Astrocyte of the hippocampus (primary cell): ENCODE measurements around the gene NEK6.

Source experiments
- DNase-seq: peaks from one replicate; pipeline ENCODE4 v3.0.0; 2011; ENCODE audit warnings: low read depth, low spot score

The NEK6 gene

GRCh38 chr9:124321416-124321815, 63.7 kb downstream of the NEK6 start:
- DNase-seq: no peak

GRCh38 chr9:124321935-124322334, 64.2 kb downstream of the NEK6 start:
- DNase-seq: no peak

- DNase-seq: no peak
Measured at GRCh38 chr9:124322618-124323432, 65.1 kb downstream of the NEK6 start.

GRCh38 chr9:124323904-124324303, 66.2 kb downstream of the NEK6 start:
- DNase-seq: no peak

- DNase-seq: no peak
Measured at GRCh38 chr9:124325816-124326215, 68.1 kb downstream of the NEK6 start.

GRCh38 chr9:124326378-124326777, 68.6 kb downstream of the NEK6 start:
- no peak for DNase-seq

- no peak for DNase-seq
Measured at GRCh38 chr9:124327491-124327890, 69.7 kb downstream of the NEK6 start.

GRCh38 chr9:124328285-124328684, 70.5 kb downstream of the NEK6 start:
- DNase-seq: no peak

GRCh38 chr9:124329206-124329792, 71.5 kb downstream of the NEK6 start:
- DNase-seq: no peak

GRCh38 chr9:124330011-124330697, 72.4 kb downstream of the NEK6 start:
- DNase-seq: no peak

- no peak for DNase-seq
Measured at GRCh38 chr9:124331580-124331979, 73.8 kb downstream of the NEK6 start.

- DNase-seq: no peak
Measured at GRCh38 chr9:124332361-124333202, 74.8 kb downstream of the NEK6 start.

GRCh38 chr9:124333203-124333579, 75.4 kb downstream of the NEK6 start:
- DNase-seq: no peak

- no peak for DNase-seq
Measured at GRCh38 chr9:124334568-124335319, 77.0 kb downstream of the NEK6 start.

- DNase-seq: no peak
Measured at GRCh38 chr9:124335320-124335707, 77.6 kb downstream of the NEK6 start.

GRCh38 chr9:124337562-124337961, 79.8 kb downstream of the NEK6 start:
- DNase-seq: no peak

- DNase-seq: no peak
Measured at GRCh38 chr9:124339603-124340146, 81.9 kb downstream of the NEK6 start.

- no peak for DNase-seq
Measured at GRCh38 chr9:124340219-124341069, 82.7 kb downstream of the NEK6 start.

GRCh38 chr9:124341455-124342170, 83.9 kb downstream of the NEK6 start:
- DNase-seq: no peak
